NCI-H69 (cell line): ENCODE measurements around the gene SLC6A12.
A peak's percentile ranks its signal among the peaks of the same experiment; 100 is the strongest.
"Not testable (repeated sequence)": the region's sequence is repeated elsewhere in the genome, so short reads cannot be mapped to it uniquely, and the experiment has no call there.

Source experiments
- DNase-seq: peaks from one replicate; lab custom pipeline; 2025; lab: John Stamatoyannopoulos, UW

SLC6A12 gene

DNA sequence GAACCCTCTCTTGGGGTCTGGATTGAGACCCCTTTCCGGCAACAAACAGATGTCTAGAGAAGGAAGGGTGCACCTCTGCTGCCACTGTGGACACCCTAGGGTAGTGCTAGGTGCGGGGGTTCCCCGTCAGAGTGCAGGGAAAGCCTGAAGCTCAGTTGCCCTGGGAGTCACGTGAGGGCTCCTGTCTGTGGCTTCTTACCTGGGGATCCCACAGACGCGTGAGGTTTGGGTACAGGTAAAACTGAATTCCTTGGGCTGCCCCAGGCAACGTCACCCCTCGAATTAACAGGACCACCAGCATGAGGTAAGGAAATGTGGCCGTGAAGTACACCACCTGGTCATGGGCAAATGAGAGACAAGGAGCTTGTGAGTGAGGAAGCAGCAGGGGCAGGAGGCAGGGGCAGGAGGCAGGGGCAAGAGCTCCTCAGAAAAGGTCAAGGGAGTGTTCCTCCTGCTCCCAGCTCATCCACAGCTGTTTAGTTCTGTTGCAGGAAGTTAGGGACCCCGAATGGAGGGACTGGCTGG, 21.0 kb upstream of the SLC6A12 start:
- no peak for DNase-seq

DNA sequence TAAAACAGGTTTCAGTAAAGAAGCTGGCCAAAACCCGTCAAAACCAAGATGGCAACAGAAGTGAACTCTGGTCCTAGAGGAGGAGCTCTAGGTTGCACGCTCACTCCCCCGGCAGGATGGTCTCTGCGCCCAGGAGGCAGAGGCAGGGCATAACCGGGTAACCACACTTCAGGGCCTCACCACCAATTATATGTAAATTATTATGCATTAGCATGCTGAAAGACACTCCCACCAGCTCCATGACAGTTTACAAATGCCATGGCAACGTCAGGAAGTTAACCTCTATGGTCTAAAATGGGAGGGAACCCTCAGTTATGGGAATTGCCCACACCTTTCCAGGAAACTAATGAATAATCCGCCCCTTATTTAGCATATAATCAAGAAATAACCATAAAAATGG, 20.1 kb upstream of the SLC6A12 start:
- DNase-seq, result no peak

DNA sequence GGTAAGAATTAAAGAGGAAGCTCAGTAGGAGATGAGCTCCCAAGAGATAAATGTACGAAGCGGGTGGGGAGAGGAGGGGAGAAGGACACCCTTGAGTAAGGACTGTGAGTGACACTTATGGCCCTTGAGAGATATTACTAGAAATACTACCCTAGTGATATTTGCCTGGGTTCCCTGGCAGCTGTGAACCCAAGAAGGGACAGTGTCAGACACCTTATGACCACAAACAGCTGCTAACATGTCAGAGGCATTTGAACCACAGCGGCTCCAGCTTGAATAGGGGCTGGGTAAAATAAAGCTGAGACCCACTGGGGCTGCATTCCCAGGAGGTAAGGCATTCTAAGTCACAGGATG, 19.6 kb upstream of the SLC6A12 start:
- no peak for DNase-seq

DNA sequence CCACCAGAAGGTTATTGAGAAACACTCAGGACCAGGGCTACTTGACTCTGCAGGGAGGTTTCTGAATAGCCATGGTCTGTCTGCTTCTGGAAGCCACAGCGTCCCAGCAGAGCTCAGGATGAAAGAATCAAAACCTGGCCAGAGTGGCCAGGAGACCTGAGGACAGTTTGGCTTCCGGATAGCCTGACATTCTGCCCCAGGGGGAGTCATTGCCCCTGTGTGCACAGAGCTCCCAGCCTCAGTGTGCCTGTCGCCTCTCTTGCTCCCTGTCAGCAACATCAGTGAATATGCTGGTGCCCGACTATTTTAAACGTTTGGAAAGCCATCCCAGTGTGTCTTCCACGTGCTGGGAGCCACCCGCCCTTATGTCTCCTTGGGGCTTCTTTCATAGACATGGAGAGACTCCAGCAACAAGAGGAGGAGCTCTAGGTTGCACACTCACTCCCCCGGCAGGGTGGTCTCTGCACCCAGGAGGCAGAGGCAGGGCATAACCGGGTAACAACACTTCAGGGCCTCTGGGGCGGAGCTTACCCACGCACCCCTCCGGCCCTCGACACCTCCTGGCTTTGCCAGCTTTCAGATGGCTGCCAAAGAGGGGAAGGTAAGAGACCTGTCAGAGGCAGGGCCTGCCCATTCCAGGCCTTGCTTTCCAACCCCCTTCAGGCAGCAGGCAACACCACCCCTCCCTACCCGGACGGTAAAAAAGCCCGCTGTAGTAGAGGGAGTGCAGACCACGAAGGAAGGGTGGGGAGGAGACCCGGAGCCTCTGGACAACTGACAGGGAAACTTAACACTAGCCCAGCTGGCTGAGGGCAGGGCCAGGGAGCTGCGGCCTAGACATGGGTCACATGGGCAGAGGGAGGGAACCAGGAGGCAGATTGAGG, 19.0 kb upstream of the SLC6A12 start:
- DNase-seq, result no peak

DNA sequence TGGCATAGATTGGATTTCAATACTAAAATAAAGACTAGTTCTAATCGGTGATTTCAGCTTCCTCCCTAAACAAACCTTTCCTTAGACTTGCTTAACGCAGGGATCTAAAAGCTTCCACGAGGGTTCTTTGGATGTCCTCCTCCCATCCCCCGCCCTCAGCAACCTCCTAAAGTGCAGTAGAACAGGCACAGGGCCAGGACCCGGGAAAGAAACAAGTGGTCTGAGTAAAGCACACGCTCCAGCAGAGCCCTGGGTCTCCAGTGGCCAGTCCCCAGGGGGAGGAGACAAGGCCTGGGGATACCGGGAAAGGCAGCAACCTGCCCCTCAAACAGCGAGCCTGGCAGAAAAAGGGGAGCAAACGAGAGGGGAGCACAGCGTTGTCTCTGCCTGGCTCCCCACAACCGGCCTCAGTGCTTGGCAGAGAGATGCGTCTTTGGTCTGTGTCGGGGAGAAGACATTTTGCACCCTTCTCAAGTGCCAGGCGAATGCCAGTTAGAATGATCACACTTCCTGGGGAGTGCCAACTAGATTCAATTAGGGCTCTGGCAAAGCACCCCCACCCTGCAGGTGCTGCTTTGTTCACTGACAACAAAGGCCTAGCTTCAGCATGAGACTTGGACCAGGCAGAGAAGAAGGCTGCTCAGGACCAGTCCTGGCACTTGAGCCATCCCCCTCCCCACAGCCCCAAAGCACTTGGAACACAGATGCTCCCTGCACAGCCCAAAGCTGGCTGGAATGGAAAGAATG, 17.1 kb upstream of the SLC6A12 start:
- peak; percentile 37 for DNase-seq

DNA sequence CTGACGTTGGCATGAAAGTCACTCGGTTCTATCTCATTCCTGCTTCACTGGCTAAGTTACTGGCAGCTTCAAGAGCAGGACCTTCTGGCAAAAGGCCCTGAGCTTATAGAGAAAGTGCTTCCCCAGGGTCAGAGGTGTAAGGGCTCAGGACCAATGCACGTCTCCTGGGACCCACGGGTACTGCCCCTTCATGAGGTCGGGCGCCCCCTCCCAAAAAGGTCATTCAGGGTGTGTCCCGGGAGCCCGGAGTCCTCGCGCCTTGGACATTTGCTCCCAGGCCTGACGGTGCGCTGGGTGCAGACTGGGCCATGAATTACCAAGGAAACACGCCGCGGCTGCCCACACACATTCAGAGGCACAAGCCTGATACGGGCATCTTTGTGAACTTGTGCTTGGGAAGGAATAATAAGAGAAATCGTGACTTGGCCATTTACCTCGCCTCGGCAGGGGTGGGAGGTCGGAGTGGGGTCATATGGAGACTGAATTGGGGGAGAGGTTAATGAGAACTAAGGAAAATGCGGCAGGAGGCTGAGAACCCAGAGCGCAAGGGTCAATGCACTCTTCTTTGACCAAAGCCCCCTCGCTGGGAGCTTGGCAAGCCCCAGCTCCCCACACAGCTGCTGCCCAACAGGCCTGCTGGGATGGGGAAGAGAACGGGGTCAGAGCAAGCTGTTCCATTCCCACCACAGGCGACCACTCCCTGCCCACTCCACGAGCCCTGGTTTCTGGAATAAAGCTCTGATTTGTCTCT, 15.7 kb upstream of the SLC6A12 start:
- DNase-seq, result no peak

DNA sequence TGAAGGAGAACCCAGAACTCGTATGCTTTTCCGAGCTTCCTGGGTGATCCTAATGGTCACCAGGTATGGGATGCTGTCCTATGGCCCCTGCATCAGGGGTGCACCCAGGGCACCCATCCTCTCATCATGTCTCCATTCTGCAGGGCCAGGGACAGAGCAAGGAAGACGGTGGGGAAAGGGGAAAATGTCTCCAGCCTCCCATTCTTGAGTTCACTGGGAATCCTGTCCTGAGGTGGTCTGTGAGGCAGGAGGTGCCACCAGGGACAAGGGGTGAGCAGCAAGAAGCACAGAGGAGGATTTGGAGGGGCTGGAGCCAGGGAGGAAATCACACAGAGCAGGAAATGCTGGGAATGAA, 14.9 kb upstream of the SLC6A12 start:
- DNase-seq, result no peak

DNA sequence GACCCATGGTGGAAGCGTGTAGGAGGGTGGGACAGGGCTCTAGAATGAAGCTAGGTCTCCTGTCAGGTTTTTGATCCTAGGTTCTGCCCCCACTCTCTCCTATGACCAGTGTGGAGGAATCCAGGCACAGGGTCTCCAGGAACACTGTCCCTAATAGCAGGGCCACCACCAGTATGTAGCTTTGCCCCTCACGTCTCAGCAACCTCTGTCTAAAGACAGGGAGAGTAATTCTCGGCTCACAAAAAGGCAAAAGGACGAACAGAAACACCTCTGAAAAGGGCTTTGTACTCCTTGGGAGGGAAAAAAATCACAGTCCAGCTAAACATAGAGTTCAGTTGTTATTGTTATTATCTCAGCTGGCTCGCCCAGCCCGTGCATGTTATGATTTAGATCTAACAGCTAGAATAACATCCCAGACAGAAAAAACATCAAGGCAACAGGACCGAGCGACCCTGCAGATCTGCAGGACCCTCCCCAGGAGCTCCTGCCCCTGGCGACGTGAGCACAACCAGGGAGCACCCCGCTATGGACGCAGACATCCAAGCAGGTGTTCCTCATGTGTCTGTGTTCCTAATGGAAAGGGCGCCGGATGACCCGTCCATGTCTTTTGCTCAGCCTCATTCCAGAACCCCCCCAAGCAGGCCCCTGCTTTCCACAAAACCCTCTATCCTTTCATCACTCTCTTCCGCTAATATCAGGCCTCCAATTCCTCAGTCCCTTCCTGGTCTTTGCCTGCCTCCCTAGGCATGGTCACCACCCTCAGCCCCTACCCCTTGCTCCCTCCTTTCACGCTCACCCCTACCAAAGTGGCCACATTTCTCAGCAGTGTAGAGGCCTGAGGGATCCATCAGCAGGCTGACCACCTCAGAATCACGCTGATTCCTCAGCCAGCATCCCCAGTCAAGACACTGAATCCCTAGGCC, 14.2 kb upstream of the SLC6A12 start:
- no peak for DNase-seq

DNA sequence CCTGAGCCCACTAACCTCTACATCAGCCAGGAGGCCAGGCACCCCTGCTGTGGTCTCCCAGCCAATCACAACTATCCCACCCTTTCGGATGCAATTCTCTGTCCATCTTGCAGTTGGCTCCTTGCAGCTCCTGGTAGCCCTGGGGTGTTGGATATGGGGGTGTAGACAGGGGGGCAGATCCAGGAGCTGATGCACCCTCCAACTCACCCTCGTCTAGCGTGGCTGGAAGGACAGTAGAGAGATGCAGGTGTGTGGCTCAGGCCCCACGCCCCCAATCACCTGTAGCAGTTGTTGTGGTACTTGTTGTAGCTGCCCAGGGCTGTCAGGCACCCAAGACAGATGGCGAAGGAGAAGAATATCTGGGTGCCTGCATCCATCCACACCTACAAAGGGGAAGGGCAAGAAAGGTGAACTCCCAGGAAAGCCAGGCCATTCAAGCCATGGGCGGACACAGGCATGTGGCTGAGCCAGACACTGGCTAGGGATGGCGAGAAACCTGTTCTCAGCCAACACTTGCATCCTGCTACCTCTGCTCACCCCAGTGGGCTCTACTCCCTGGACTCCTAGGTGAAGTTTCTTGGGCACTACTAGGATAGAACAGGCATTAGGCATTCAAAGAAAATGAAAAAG, 13.4 kb upstream of the SLC6A12 start:
- no peak for DNase-seq

DNA sequence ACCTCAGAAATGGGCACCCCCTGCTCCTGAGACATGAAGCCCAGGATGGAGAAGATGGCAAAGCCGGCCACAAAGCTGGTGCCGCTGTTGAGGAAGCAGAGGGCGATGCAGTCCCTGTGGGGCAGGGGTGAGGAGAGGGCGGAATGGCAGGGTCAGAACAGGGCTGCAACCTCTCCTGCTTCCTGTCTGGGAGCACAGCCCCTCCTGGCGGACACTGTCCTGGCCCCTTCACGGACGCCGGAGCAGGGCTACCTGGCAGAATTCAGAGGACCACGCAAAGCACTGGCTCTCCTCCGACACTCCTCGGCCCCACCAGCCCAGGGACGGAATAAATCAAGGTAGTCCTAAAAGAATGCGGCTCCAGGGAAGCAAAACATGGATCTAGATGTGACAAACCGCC, 12.4 kb upstream of the SLC6A12 start:
- DNase-seq, result no peak

DNA sequence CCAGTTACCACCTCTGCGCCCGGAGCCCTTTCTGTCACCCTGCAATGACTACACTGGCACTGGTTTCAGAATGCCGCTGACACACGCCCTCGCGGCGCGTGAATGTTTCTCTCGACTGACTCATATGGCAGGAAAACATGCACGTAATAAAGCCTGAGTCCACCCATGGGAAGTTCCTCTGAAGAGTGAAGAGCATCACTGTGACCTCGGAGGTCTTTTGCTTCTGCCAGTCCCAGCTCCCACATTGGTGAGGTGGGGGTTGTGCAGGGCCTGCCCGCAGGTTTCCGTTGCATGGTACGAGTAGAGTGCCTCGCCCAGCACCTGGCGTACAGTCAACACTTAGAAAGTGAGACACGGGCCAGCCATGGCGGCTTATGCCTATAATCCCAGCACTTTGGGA, 11.1 kb upstream of the SLC6A12 start:
- no peak for DNase-seq

DNA sequence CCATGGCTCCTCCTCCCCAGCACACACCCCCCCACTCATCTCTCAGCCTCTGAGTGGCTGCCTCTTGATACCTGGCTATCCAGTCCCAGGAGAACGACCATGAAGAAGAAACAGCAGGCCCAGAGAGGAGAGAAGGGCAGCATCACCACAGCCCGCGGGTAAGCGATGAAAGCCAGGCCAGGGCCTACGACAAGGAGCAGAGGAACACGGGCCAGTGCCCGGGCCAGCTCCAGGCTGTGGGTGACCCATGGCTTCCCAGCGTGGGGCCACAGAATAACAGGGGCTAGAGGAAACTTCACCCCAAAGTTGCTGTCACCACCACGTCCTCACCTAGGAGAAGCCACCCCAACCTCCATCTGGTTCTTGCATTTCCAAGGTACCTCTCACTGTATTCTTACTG, 10.4 kb upstream of the SLC6A12 start:
- no peak for DNase-seq

DNA sequence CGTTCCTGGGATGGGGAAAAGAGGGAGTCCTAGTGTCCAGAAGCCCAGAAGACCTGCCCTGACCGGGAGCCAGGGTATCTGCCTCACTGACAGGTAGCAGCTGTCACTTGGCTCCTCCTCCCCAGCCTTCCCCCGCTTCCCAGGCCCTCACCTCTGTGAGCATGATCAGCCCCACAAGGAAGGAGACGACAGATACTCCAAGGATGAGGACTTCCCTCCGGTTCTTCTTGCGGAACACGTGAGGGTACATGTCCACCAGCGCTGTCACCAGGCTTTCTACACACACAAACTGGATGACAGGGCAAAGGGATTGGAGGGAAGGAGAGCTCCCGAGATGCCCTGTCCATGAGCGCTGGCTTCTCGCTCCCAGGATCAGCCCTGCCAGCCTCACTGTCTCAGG, 9.9 kb upstream of the SLC6A12 start:
- no peak for DNase-seq

DNA sequence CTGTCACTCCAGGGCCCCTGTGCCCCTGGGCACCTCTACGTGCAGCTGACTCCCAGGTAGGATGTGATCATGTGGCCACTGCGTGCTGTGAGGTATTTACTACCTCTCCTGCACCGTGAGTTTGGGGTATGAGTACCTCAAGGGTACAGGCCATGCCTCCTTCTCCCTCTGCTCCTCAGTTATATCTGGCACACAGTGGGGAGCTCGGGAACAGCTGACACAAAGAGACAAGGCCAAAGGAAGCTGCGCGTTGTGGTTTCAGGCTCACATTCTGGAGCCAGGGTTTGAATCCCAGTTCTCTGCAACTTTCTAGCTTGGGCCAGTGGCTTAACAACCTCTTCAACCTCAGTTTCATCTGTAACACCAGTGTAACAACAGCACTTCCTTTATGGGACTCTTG, 7.8 kb upstream of the SLC6A12 start:
- no peak for DNase-seq

DNA sequence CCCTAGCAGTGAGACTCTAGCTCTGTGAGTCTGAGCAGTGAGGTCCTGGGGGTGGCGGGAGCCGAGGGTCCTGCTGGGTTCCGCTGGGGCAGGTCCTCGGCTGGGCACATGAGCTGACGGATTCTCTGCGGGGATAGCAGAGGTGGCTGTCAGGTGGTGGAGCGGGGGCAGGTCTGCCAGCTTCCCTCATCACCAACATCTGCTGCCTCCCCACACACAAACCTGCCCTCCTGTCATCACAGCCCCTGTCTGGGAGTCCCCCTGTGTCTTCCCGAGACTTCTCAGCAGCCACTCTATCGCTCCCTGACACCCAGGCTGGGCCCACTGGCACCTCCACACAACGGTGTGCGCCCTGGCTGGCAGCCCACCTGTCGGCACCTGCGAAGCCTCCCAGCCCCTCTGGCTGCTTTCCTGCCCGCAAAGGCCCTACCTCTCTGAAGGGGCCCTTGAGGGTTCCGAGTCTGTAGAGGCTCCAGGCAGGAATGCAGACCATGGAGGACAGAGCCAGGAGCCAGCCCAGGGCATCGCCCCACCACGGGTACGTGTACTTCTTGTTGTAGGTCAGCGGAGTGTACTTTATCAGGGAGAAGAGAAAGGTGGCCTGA, 7.1 kb upstream of the SLC6A12 start:
- no peak for DNase-seq

DNA sequence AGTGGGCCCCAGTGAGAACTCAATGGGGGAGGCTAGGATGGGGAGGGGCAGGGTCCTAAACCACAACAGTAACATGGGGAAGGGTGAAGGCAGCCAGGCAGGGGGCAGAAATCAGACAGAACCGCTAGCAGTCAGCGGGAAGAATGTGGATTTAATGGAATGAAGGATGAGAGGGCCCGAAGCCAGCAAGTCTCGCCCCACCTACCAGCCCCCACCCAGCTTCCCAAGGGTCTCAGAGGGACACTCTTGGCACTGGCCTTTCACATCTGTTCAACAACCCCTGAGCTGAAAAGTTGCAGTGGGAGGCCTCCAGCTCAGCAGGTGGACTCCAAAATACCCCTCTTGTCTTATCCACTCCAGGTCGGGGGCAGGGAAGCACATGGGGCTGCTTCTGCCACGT, 6.5 kb upstream of the SLC6A12 start:
- no peak for DNase-seq

DNA sequence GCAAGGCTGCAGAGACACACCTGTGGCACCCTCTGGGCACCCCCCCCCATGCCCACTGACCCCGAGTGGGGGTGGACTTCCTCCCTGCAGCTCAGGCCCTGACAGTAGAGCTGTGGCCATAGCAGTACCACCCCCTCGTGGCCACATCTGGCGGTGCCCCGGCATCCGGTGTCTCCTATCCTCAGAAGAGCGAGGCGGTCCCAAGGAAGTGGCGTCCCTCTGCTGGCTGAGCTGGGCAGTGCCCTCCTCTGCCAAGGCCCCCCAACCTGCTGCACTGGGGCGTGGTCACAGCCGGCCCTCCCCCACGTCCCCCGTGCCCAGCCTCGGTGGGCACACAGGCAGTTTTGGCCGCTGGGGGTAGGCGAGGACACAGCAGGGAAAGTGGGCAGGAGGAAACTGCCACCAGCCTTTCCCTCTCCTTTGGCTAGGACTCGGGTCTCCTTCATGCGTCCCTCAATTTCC, 6.0 kb upstream of the SLC6A12 start:
- peak; percentile 93 for DNase-seq

DNA sequence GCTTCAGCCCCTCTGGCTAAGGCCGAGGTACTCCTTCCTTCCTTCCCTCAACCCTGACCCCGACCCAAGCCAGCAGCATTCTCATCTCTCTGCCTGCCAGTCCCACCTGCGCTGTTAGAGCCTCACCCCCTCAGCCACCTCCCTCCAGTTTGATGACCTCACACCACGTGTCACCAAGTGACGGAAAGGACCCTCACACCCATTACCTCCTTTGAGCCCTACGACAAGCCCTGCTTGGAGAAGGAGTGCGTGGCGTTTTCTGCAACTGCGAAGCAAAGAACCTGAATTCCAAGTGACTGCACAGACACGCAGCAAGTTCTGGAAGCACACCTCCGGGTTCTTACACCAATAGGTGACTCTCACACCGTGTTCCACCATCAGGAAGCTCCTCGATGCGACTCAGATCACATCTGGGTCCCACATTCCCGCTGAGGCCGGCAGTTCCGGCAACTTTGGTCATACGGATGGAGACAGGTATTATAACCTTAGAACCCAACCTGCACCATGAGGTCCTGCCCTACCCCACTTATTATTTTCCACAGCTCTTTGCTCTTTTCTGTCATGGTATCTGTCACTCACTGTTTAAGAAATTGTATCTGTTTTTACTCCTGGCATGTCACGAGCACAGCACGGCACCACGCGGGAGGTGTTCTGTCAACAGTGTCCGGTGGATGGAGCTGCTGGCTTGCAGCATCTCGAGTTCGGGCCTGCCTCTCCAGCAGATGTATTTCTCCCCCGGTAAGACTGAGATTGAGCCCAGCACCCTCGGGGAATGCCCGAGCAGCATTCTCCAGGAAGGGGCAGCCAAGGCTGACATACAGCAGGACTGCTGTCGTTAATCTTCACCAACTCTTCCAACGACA, 5.0 kb upstream of the SLC6A12 start:
- DNase-seq, result no peak

DNA sequence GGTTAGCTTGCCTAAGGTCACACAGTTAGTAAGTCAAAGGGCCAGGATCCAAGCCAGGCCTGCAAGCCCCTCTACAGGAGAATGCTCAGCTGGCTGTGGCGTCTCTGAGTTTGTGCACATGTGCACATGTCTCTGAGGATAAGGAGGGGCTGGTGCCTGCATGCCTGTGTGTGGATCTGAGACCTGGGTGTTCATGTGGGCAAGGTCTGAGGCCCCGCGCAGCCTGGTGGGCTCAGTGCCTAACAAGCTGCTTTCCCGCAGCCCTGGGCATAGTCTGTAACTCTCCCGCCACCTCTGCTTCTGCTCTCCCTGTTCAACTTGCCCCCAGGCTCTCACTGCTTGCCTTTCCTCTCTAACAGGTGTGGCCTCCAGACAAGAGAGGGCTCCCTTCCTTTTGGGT, 4.3 kb upstream of the SLC6A12 start:
- no peak for DNase-seq

DNA sequence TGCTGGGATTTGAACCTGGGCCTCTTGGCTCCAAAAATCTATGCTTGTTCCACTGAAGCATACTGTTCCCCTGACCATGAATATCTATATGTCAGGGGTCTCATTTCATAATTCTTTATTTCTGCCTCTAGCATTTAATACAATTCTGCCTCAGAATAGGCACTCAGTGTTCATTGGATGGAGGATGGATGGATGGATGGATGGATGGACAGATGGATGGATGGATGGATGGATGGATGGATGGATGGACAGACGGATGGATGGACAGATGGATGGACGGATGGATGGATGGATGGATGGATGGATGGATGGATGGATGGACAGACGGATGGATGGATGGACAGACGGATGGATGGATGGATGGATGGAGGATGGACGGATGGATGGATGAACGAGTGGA, 3.1 kb upstream of the SLC6A12 start:
- not testable (repeated sequence) for DNase-seq
